ENCODE data around the gene RND1.

- TF ChIP-seq, protein P1, sequence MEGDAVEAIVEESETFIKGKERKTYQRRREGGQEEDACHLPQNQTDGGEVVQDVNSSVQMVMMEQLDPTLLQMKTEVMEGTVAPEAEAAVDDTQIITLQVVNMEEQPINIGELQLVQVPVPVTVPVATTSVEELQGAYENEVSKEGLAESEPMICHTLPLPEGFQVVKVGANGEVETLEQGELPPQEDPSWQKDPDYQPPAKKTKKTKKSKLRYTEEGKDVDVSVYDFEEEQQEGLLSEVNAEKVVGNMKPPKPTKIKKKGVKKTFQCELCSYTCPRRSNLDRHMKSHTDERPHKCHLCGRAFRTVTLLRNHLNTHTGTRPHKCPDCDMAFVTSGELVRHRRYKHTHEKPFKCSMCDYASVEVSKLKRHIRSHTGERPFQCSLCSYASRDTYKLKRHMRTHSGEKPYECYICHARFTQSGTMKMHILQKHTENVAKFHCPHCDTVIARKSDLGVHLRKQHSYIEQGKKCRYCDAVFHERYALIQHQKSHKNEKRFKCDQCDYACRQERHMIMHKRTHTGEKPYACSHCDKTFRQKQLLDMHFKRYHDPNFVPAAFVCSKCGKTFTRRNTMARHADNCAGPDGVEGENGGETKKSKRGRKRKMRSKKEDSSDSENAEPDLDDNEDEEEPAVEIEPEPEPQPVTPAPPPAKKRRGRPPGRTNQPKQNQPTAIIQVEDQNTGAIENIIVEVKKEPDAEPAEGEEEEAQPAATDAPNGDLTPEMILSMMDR (IDR thresholded peaks at IDR 0.05), result no peak
- no peak for TF ChIP-seq POLR2A (IDR thresholded peaks at IDR 0.05)
Observed at GRCh38 chr12:48822139-48822538, 43.5 kb downstream of the RND1 start.
